Body of pancreas (tissue), 4 donors: ENCODE data around the gene WDFY3.

Experiments used
- CTCF ChIP-seq, 7 experiments: fragments of 450-650 bp in 4 of 7; fragments of 200-600 bp in 3 of 7; sonication (generic) in 3 of 7; IDR thresholded peaks; one replicate each; pipeline ENCODE4 v1.5.1; 2016 to 2019; ENCODE audit warnings: antibody characterized with exemption in 7 of 7
- POLR2A ChIP-seq, 3 donors: fragments of 450-650 bp; IDR thresholded peaks; one replicate each; pipeline ENCODE4 v1.6.1; 2016; ENCODE audit warnings: antibody characterized with exemption in 3 of 3, mild to moderate bottlenecking in 2 of 3

GRCh38 chr4:84778041-84778440 is 188.4 kb downstream of the WDFY3 start:
- TF ChIP-seq CTCF (IDR thresholded peaks at IDR 0.05) (no peak), POLR2A (IDR thresholded peaks at IDR 0.05) (no peak)
